SH-SY5Y (cell line): ENCODE data around the gene KRT76.

Source experiments
- GATA2 ChIP-seq: IDR thresholded peaks from 2 replicates; pipeline ENCODE4 v1.6.1; 2011; ENCODE audit warnings: mild to moderate bottlenecking, low read depth, low read length
- GATA3 ChIP-seq: IDR thresholded peaks from 2 replicates; pipeline ENCODE4 v1.6.1; 2011; ENCODE audit warnings: low read depth, mild to moderate bottlenecking, low read length, moderate library complexity

DNA sequence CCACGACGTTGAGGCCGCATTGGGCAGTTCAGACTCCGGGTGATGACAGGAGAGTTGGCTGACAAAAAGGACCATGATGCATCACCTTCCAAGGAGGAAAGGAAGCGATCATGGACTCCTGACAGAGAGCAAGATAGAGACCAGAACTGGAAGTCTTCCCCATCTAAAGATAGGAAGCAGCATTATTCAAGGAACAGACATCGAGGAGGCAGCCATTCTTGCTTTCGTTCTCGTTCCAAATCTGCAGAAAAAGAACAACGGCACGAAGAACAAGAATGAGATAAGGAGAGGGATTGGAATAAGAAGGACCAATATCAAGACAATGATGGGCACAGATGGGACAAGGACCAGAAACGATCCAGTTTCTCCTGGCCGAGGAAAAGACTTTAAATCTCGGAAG is 46.8 kb downstream of the KRT76 start:
- no peak for TF ChIP-seq GATA2
- TF ChIP-seq GATA3, result no peak
